HUDEP-2 (cell line): Measurements from ENCODE around the gene OR13C9.
"Not testable (repeated sequence)": the region's sequence is repeated elsewhere in the genome, so short reads cannot be mapped to it uniquely, and the experiment has no call there.

ENCODE experiments used
- DNase-seq, 76 experiments: peaks; one replicate each; lab custom pipeline; 2025; ENCODE audit not compliant: unreplicated experiment in 76 of 76; lab: John Stamatoyannopoulos, UW

OR13C9 gene, protein sequence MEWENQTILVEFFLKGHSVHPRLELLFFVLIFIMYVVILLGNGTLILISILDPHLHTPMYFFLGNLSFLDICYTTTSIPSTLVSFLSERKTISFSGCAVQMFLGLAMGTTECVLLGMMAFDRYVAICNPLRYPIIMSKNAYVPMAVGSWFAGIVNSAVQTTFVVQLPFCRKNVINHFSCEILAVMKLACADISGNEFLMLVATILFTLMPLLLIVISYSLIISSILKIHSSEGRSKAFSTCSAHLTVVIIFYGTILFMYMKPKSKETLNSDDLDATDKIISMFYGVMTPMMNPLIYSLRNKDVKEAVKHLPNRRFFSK

DNA sequence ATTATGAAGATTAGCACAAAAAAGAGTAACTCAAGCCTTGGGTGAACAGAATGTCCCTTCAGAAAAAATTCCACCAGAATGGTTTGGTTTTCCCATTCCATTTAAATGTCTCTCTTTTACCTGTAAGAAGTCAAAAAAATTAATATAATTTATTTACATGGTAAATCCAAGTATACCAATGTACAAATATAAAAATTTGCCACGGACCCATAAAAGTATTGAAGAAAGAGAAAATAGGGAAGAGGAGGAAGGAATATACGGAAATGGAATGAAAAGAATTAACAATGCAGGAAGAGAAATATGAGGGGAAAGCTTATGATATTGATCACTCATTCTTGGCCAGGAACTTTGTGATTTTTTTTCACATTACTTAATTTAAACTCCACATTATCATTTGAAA is at the start of gene OR13C9:
OR13C9 (minus strand) TSS at position 101 of the 400 bp plus-strand sequence; CDS start at position 101, 0 bp downstream.
- DNase-seq, result no peak

DNA sequence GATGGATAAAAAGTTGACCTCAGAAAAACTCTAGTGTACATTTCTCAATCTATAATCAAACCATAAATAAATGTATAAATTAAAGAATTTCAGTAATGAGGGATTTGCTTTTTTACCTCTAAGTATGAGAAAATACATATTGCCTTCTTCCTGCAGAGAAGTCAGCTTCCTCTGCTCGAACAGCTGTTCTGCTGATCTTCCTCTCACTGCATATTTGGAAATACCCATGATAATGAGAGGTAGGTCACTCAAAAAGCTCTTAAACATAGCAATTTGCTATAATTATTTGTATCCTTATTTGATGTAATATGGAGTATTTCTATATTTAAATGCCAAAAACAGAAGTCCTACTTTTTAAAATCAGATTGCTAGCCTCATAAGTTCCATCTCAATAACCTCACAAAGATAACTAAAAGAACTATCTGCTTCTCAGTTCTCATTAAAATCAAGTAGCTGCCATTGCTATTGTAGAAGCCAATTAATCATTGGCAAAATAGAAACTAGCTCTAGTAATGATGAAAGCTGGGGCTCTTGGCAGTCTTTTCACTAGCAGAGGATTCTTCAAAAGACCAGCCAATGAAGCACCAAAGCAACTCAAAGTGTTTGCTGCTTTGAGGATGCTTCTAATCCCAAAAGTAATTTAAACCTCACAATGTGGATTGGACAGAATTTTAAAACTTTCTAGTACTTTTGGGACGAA is 40.6 kb upstream of the OR13C9 start:
- DNase-seq, result no peak

DNA sequence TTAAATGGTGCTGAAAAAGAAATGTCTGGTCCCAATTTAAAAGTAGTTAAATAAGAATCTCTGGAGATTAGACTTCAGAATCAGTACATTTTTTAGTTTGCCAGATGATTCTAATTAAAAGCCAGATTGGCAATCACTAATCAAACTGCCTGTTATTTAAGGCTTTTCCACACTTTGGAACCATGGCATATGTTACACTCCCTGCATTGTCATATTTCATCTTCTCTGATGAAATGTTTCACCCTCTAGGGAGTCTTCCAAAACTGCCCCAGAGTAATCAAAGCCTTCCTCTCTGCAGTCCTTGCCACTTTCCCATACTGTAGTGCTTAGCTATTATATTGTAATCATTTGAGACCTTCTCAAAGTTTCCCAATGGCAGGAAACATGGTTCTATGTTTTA is 17.5 kb upstream of the OR13C9 start:
- no peak for DNase-seq

DNA sequence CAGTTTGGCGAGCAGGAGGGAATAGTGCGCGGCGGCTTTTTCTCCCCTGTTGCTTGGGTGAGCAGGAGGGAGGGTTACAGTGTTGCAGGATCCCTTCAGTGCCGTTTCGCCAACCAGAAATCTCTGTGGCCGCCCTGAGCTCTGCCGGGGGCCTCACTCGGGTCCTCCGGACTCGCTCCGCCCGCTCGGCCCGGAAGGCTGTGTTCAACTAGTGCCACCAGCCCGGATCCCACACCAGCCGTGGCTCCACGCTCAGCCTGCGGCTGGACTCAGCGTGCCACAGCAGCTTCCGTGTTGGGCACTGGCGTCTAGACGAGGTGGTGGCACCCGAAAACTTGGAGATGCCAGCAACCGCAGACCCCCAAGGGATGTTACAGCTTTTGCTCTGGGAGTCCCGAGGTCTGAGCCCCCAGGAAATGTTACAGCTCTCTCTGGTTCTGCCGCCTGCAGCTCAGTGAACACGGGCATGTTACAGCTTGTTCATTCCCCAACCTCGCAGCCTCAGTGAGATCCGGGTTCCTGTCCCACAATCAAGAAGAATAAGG is 16.0 kb upstream of the OR13C9 start:
- DNase-seq, result no peak

DNA sequence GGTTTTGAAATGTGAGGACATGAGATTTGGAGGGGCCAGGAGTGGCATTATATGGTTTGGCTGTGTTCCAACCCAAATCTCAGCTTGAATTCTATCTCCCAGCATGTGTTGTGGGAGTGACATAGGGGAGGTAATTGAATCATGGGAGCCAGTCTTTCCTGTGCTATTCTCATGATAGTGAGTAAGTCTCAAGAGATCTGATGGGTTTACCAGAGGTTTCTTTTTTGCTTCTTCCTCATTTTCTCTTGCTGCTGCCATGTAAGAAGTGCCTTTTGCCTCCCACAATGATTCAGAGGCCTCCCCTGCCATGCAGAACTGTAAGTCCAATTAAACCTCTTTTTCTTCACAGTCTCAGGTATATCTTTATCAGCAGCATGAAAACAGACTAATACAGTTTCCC is 8.0 kb upstream of the OR13C9 start:
- DNase-seq, result not testable (repeated sequence)

DNA sequence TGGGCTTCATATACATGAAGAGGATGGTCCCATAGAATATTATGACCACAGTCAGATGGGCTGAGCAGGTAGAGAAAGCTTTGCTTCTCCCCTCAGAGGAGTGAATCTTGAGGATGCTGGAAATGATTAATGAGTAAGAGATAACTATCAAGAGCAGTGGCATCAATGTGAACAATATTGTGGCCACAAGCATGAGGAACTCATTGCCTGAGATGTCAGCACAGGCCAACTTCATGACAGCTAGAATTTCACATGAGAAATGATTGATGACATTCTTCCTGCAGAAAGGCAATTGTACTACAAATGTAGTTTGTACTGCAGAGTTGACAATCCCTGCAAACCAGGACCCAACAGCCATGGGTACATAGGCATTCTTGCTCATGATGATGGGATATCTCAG is 586 bp downstream of the OR13C9 start:
- no peak for DNase-seq

DNA sequence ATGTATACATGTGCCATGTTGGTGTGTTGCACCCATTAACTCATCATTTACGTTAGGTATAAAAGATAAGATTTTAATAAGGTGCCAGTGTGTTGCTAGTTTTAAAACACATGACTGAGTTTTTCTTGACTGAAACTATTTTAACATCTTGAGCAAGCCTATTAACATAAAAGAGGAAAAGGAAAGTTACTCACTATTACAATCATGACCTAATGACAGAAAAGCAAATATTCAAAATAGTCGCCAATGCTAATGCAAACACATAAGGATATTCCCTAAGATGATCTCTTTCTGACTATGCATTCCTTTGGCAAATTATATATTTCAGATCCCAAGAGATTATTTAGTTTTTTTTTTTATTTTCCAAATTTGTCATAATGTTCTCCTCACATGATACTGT is 6.8 kb downstream of the OR13C9 start:
- DNase-seq, result no peak

DNA sequence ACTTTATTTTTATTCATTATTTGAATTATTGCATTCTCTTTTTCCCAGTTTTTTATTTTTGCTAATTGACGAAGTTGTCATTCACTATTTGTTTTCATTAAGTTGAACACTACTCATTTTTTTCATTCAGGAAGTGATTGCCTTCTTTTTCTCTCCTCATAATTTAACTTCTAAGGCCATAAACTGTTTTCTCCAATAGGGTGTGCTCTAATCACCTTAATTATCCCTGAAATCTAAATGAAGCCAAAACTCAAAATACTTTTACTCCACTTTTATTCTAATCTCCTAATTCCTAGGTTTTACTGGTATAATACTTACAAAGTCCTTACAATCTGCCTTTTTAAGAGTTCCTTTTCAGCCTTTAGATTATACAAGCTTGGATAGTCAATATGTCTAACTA is 9.7 kb downstream of the OR13C9 start:
- no peak for DNase-seq

DNA sequence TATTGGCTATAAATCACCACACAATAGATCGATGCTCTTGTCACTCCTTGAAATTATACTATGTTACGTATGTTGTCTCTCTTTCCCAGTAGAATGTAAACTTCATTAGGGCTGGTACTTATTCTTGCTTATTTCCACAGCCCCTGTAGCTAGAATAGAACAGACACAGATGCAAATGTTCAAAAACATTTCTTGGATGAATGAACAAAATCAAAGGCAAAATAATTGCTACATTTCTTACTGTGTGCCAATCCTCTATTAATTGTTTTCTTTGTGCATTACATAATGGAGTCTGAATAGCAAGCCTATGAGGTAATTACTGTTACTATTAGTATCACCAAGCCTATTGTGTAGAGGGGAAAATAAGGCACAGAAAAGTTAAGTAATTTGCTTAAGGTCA is 11.9 kb downstream of the OR13C9 start:
- DNase-seq, result no peak

DNA sequence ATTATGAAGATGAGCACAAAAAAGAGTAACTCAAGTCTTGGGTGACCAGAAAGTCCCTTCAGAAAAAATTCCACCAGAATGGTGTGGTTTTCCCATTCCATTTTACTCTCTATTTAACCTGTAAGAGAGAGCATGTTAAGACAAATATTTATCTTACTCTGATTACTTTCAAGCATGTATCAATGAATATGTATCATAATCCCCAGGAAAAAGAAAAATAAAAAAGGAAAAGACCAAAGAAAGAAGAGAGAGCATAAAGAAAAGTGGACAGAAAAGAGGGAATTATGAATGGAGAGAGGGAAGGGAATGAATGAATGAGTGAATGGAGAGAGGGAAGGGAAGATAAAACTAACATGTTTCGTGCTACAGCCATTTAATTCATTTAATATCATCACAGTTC is 12.5 kb downstream of the OR13C9 start, which contains the start of gene OR13C2:
OR13C2 (minus strand) TSS at position 101 of the 400 bp plus-strand sequence; CDS start at position 101, 0 bp downstream.
- not testable (repeated sequence) for DNase-seq

DNA sequence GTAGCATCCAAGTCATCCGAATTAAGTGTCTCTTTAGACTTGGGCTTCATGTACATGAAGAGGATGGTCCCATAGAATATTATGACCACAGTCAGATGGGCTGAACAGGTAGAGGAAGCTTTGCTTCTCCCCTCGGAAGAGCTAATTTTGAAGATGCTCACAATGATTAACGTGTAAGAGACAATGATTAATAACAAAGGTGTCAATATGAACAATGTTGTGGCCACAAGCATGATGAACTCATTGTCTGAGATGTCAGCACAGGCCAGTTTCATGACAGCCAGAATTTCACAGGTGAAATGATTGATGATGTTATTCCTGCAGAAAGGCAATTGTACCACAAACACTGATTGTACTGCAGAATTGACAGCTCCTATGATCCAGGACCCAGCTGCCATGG is 13.2 kb downstream of the OR13C9 start:
- DNase-seq, result no peak

DNA sequence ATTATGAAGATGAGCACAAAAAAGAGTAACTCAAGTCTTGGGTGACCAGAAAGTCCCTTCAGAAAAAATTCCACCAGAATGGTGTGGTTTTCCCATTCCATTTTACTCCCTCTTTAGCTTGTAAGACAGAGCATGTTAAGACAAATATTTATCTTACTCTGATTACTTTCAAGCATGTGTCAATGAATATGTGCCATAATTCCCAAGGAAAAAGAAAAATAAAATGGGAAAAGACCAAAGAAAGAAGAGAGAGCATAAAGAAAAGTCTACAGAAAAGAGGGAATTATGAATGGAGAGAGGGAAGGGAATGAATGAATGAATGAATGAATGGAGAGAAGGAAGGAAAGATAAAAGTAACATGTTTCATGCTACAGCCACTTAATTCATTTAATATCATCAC is 18.7 kb downstream of the OR13C9 start, which contains the start of gene OR13C5:
OR13C5 (minus strand) TSS at position 101 of the 400 bp plus-strand sequence; CDS start at position 101, 0 bp downstream.
- not testable (repeated sequence) for DNase-seq

DNA sequence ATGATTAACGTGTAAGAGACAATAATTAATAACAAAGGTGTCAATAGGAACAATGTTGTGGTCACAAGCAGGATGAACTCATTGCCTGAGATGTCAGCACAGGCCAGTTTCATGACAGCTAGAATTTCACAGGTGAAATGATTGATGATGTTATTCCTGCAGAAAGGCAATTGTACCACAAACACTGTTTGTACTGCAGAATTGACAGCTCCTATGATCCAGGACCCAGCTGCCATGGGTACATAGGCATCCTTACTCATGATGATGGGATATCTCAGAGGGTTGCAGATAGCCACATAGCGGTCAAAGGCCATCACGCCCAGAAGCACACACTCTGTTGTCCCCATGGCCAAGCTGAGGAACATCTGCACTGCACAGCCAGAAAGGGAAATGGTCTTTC is 19.3 kb downstream of the OR13C9 start:
- DNase-seq, result not testable (repeated sequence)

DNA sequence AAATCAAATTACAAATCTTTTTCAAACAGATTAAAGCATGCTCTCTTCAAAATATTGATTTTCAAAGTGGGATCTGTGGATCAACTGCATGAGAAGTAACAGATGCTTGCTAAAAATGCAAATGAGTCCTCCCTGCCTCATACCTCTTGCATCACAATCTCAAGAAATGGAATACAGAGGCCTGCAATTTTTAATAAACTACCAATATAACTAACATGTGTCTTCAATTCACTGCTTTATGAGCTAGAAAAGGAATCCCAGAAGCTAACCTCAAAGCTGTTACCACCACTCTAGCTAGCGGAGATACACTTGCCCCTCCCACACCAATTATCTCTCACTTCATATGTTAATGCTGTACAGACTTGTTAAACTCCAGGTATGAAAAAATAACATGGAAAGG is 28.4 kb downstream of the OR13C9 start:
- no peak for DNase-seq

DNA sequence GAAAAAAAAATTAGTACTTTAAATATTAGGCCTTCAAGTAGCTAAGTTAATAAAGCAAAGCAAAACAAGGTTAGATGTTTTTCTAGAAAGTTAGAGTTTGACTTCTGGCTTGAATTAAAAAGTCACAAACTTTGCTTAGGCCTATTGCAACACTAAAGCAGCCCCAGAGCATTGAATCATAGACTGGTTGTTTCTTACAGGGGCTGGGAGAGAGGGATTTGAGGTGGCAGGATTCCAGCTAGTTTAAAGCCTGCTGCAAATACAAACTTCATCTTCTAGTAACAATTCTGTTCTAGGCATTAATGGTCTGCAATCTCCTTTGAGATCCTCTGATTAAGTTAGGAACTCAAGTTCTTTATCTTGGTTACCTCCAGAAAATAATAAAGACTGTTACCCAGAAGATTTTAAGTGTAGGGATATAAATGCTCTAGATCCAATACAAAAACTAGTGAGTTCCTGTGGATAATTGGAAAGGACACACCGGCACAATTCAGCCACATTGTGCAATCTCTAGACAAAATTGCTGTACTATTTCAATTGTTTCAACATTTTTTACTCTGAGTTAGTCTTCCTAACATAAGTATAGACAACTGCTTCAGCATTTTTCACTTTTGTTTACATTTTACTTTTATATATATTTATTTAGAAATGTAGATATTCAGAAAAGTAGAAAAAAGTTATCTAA is 31.4 kb downstream of the OR13C9 start:
- no peak for DNase-seq

DNA sequence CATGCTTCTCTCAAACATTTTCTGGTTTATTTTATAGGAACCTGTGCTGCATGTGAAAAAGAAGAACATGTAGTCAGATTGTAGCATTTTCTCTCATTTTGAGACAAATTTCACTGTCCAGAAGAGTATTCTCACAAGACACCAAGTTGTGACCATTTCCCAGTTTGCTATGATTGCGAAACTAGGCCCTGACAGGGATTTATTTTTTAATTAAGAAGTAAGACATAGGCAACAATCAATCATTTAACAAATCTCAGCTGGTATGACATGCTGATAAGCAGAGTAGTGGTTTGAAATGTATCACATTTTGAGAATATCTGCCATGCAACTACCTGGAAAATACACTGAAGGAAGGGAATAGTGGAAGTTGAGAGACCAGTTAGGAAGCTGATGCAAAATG is 37.4 kb downstream of the OR13C9 start:
- no peak for DNase-seq

DNA sequence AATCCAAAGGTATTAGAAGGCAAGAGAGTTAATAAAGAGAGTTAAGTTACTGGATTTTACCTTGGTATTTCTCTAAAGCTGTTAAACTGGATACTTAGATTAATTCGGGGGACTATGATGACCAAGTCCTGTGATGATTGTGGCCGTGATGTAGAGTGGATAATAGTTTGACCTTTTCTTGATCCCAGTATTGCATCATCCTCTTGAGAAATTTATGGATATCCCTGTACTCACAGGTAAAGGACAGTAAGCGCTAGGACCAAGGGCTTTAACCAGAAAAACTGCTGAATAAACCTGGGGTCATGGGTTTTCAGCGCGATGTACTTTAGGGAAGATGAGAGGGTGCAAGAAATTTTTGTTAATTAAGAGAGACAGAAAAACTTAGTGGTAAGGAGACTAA is 40.7 kb downstream of the OR13C9 start:
- DNase-seq, result no peak

DNA sequence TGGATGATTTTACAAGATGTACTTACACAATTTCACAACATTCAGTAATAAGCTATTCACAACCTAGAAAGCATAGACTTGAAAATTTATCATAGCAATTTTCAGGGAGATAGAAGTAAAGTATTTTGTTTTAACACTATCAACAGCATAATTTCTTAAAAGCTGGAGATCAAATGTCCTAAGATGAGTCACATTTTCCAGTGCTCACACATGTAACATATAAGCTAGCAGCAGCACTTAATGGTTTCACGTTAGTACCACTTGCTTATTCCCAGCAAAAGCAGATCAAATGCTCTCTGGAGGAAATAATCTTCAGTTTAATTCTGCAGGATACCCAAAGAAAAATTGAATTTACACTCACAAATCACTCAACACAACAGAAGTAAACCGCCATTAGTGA is 42.5 kb downstream of the OR13C9 start:
- no peak for DNase-seq

DNA sequence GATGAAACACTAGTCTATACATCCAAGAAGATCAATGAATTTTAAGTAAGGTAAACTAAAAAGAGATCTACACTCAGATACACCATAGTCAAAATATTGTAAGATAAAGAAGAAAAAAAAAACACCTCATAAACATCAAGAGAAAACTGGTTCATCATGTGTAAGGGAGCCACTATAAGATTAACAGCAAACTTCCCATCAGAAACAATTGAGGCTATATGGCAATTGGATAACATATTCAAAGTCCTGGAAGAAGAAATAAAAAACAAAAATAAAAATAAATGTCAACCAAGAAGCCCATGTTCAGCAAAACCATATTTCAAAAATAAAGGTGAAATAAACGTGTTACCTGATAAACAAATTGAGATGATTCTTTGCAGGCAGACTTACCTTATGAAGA is 45.4 kb downstream of the OR13C9 start:
- DNase-seq, result no peak

DNA sequence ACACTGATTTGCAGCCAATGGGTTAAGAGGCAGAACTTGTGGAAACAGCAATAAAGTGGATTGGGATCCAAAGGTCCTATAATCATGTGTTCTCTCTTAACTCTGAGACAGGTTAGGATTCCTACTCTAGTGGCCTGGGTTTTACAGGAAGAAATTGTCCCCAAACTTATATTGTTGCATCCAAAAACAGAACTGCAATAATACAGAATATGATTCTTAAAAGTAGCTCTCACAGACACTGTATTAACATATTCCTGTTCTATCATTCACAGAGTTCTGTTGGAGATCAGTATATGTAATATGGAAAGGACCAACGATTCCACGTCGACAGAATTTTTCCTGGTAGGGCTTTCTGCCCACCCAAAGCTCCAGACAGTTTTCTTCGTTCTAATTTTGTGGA is 49.1 kb downstream of the OR13C9 start, which contains the start of gene OR13C8:
OR13C8 (plus strand) TSS at position 301 of the 400 bp plus-strand sequence; CDS start at position 301, 0 bp downstream.
- no peak for DNase-seq
